Stimulated activated CD8-positive, alpha-beta memory T cell treated with anti-CD3 and anti-CD28 coated beads, Interleukin-15, amount 100 ng/mL, for 24 hours (primary cell): Measurements from ENCODE around the gene DLGAP4.

Experiments used
- DNase-seq: peaks from one replicate; pipeline ENCODE4 v3.0.0-alpha.2; 2020; ENCODE audit warnings: low read depth

The DLGAP4 gene

DNA sequence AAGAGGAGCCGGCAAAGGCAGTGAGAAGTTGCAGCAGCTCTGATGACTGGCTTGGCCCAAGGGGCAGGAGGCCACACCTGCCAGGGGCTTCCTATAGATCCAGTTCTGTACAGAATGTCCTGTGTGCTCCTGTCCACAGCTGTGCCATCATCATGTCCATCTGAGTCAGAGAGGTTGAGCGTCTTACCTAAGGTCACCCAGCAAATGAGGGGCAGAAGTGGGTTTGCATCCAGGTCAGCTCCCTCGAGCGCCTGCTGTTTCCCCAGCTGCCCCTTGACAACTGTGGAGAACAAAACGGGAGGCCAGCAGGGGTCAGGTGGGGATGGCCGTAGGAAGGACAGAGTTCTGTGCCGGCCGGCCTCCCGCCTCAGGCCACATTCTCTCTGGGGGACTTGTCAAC is 47.6 kb downstream of the DLGAP4 start:
- no peak for DNase-seq

DNA sequence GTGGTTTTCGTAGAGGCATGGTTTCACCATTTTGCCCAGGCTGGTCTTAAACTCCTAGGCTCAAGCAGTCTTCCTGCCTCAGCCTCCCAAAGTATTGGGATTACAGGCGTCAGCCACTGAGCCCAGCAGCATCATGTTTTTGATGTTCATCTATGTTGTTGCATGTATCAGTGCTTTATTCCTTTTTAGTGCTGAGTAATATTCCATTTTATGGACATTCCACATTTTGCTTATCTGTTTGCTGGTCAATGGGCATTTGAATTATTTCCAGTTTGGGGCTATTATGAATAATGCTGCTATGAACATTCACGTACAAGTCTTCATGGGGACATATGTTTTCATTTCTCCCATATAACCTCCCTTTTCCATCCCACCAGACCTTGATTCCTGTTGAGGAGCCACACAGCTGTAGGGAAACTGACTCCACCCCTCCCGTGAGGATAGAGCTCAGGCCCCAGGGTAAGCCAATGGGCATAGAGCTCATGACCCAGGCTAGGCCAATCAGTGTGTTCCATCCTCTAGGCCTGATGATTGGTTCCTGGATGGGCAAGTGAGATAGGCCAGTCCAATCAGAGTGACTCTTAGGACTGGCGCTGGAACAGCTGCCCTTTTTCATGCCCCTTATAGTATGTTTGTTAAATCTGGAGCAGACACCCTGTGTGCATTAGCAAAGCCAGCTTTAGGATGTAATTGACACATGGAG is 49.5 kb downstream of the DLGAP4 start:
- DNase-seq, result no peak

DNA sequence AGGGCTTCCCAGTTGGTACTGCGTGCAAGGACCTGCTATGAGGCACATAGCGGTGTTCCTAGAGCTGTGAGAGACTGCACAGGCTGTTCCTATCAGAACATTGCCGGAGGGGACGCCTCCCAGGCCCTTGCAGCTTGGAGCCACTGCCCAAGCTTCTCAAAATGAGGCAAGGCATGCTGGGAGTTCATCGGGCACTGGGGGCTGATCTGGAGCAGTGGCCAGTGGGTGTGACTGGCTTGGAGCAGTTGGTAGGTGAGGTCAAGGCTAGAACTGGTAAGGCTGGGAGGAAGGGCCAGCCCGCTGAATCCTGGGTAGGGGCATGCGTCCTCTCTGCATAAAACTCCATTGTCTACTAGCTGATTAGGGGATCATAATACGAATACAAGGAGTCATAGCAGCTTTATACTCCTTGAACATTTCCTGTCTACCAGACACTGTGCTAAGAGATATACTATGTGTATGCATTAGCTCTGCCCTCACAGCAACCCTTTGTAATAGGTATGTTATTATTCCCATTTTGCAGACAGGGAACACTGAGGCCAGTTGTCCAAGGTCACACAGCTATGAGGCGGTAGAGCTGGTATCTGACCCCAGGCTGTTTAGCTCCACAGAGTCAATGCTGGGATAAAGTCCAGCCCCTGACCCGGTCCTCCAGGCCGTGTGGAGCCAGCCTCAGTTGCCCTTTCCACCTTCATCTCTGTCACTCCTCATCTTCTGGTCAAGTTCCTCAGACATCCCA is 53.7 kb downstream of the DLGAP4 start:
- no peak for DNase-seq

DNA sequence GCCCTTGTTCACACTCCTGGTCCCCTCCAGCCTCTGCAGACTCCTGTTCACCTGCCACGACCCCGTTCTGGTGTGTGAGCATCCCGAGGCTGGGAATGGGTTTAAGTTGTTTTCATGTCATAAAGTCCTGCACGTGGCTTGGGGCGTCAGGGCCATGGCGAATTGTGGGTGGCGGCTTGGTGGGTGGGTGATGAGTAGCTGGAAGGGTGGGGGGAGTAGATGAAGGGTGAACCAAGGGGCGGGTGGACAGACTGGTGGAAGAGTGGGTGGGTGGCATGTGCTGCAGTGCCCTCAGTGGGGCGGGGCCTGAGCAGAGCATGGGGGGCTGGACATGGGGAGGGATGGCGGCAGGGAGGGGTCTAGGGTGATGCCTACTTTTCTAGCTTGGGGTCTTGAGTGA is 54.3 kb downstream of the DLGAP4 start:
- DNase-seq, result no peak

DNA sequence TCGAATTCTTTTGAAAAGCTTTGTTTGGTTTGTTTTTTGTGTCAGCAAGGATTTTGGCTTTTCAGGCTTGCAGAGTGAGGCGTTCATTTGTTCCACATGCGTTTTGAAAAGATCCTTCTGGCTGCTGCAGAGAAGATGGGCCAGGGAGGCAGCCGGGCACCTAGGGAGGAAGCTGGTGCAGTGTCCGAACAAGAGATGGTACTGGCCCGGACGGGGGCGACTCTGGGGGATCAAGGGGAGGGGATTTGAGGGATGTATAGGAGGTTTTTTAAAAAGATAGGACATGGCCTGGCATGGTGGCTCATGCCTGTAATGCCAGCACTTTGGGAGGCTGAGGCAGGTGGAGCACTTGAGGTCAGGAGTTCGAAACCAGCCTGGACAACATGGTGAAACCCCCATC is 55.3 kb downstream of the DLGAP4 start:
- DNase-seq, result no peak

DNA sequence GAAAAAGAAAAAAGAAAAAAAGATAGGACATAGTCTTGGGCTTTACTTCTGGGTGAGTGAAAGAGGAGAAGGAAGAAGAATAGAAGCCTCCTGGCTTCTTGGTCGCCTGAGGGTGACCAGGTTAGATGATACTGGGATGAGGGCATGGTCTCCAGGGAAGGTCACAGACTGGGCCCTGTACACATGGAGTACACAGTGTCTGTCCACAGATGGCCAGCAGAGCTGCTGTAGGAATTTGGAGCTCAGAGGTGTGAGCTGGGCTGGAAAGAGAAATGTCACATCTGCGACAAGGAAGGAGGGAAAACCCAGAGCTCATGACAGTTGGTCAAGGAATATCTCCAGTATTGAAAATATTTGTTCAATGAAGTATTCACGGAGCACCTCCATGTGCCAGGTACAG is 56.1 kb downstream of the DLGAP4 start:
- DNase-seq, result no peak

DNA sequence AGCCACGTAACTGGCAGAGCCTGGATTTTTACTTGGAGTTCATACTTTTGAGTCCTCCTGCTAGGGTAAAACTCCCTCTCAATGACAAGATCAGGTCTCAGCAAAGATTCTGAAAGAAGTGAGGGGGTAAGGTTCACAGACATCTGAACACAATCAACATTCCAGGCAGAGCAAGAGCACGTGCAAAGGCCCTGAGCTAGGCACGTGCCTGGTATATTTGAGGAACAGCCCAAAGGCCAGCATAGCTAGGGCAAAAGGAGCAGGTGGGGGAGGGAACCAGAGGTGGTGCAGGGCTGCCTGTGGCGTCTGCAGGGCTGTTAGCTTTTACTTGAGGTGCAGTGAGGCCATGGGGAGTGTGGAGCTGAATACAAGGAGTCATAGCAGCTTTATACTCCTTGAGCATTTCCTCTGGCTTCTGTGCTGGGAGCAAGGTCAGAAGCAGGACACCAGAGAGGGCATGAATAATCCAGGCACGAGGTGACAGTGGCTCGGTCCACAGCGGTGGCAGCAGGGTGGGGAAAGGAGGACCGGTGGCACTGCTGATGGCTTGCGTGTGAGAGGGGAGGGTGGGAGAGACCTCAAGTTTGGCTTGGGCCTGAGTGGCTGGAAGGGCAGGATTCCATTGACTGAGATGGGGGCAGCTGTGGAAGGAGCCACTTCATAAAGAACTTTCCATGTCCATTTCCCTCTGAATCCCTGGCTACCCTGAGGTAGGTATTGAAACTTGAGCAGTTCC is 57.0 kb downstream of the DLGAP4 start:
- DNase-seq, result no peak

DNA sequence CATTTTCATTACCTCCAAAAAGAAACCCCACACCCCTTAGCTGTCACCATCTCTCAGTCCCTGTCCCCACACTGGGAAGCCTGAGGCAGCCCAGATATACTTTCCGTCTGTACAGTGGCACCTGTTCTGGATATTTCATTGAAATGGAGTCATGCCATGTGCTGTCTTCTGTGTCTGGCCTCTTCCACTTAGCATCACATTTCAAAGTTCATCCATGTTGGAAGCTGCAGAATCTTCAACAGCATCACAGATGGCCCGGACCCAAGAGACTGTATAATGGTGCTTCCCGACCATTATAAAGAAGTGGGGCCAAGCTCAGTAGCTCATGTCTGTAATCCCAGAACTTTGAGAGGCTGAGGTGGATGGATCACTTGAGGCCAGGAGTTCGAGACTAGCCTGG is 58.4 kb downstream of the DLGAP4 start:
- DNase-seq, result no peak

DNA sequence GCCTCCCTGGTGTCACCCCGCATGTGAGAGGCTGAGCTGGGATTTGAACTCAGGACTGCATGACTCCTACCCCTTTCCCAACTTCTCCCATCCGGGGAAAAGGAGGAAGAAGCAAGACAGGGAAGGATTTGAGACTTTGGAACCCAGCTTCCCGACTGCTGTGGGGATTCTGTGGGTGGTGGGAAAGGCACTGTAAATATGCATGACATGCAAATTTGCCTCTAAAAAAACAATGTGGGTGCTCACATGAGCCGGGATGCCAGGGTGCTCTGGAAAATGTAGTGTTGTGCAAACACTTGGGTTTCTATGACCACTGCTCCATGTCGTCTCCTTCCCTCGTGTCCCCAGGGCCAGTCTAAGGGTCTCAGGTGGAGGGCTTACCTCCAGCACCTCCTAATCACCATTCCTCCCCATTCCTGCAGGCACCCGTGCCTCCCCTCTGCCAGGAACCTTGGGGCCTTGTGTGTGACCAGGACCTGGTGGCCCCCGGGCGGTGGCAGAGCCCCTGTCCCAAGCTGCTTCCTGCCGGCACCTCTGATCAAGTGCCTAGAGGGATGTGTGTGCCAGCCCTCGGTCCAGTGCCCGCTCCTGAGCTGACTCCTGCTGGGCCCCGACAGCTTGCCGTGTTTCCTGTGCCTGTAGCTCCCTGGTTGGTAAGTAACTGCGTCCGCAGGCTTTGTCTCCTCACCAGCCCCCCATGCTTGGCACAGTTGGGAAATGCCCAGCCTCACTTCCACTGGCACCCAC is 60.7 kb downstream of the DLGAP4 start:
- DNase-seq, result no peak

DNA sequence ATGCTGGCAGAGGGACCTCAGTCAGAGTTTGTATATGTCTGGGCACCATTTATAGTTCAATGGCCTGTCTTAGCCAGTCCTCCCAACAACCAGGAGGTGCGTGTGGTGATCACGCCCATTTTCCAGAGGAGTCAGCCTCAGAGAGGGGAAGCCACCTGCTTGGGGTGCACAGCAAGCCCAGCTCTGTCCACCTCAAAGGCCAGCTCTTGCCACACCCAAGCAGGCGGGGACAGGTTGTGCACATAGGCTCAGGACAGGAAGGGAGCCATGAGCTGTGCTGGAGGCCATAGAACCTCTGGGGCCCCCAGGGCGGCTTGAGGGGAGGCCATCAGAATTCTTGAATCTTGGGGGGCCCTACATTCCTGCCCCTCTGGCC is 61.2 kb downstream of the DLGAP4 start:
- DNase-seq, result no peak

DNA sequence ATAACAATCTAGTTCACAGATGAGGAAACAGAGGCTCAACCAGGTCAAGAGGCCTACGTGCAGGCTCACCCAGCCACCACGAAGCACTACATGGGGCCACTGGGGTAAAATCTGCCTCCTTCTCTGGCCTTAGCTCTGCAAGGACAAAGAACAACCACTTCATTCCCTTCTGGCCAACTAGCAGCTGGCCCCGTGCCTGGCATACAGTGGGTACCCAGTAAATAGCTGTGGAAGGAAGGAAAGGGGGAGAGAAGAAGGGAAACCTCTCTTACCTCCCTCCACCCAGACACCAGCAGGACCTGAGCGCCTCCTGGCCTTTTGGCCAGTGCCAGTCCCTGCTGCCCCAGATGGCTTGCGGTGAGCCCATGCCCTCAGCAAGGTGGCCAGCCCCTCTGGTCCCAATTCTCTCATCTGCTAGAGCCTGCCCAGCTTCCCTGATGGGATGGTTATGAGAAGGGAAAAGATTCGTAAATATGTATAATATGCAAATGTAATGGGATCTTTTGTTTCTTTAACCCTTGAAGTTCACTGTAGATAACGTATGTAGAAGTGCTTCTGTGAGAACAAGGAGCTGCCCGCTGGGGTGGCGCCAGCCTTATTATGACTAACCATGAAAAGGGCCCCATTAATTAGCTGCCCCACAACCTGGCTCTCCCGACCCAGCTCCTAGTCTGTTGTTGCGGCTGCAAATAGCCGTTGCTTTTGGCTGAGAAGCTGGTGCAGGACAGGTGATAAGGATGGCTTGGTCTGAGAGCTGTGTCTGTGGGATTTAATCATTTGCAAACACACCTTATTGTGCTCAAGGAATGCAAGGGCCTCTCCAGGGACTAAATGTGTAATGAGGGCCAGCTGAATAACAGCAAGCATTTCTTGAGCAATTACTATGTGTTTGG is 62.0 kb downstream of the DLGAP4 start:
- no peak for DNase-seq

DNA sequence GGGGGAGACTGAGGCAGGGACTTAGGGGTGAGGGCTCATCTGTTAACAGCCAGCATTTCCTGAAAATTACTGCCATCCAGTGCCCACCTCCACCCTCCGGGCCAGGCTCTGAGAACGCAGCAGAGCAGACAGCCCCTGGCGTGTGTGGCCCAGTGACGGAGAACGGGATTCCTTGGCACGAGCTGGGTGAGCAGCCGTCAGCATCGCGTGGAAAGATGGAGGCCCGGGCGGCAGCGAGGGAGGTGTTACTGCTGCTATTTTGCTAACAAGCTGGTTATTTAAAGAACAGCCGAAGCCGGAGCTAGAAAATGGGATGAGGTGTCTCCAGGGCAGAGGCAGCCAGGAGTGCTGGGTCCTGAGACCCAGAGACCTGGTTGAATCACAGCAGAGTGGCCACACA is 62.7 kb downstream of the DLGAP4 start:
- no peak for DNase-seq

DNA sequence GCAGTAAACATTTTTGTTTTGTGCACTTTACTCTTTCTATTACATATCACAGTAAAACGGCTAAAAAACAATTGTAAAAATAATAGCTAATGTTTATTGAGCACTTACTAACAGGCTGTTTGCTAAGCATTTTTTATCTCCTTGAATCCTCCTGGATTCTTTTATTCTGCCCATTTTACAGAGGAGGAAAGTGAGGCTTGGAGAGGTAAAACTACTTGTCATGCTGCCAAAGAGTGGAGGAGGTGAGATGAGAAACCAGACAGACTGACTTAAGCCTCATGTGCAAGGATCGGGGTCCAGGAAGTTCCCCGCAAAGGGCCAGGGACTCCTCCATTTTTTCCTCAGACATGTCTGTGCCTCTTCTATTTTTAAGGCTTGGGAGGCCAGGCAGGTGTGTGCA is 63.6 kb downstream of the DLGAP4 start:
- no peak for DNase-seq

DNA sequence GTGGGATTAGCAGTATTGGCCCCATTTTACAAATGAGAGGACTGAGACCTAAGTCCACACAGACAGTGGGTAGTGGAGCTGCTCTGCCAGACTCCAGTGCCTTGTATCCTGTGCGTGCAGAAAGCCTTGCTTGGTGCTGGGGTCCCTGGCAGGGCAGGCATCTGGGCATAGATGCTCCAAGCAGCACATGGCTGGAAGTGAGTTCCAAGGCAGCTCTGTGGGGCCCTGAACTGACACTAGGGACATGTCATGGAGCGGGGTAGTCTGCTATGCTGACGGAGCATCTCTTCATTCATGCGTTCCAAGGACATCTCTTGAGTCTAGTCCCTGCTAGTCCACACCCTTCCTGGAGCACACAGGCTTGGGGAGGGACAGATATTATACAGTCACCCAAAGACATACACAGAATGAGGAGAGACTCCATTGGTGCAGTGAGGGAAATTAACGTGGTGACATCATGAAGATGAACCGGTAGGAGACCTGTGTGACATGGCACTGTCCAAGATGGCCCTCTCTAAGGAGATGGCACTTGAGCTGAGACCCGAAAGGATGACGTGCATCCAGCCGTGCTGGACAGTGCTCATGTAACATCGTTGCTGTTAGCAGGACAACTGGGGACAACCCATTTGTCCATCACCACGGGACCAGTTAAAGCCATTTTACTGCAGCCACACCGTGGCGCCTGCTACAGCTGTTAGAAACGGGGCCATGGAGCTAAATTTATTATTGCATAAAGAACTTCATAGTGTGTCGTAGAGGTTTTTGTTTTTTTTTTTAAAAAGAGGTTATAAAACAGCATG is 65.1 kb downstream of the DLGAP4 start:
- no peak for DNase-seq

DNA sequence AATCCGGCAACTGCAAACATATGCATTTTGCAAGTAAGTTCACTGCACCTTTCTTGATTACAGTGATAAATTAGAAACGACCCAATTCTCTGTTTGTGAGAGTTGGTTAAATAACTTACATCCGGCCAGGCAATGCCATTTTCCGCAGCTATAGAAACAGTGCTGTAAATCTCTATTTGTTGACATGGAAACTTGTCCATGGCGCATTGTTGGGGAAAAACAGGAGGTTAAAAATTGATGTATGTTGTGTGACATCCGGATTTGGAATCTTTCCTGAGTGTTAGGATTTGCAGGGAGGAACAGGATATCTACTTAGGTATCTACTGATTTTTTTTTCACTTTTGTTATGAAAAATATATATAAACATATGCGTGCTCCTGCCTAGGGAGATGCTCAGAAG is 66.5 kb downstream of the DLGAP4 start:
- no peak for DNase-seq

DNA sequence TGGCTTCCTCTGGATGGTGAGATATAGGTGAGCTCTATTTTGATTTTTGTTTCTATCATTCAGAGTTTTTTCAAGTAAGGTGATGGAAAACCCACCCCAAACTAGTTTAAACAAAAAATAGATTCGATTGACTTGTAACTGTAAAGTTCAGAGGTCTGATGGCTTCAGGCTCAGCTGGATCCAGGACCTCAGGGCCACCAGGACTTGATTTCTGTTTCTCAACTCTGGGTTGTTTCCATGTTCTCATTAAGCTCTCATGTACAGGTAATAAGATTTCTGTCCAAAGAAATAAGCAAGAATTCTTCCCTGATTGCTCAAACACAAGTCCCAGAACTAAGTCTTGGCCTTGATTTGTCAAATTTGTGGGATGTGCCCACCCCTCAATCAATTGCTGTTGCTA is 67.0 kb downstream of the DLGAP4 start:
- no peak for DNase-seq

DNA sequence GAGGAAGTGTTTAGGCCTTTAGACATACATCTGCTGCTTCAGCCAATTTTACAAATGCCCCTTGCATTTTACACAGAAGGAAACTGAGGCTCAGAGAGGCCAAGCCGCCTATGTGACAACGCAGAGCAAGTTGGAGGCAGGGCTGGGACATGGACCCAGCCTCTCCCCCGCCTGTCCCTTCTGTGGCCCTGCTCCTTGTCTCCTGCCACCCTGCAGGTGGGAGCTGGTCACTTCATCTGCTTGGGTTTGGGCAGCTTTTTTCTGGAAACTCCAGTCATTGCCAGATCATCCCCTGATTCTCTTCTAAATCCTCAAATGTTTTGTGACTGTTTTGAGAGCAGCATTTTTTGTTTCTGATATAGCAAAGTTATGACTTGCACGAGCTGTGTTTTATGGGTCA is 68.9 kb downstream of the DLGAP4 start:
- no peak for DNase-seq

DNA sequence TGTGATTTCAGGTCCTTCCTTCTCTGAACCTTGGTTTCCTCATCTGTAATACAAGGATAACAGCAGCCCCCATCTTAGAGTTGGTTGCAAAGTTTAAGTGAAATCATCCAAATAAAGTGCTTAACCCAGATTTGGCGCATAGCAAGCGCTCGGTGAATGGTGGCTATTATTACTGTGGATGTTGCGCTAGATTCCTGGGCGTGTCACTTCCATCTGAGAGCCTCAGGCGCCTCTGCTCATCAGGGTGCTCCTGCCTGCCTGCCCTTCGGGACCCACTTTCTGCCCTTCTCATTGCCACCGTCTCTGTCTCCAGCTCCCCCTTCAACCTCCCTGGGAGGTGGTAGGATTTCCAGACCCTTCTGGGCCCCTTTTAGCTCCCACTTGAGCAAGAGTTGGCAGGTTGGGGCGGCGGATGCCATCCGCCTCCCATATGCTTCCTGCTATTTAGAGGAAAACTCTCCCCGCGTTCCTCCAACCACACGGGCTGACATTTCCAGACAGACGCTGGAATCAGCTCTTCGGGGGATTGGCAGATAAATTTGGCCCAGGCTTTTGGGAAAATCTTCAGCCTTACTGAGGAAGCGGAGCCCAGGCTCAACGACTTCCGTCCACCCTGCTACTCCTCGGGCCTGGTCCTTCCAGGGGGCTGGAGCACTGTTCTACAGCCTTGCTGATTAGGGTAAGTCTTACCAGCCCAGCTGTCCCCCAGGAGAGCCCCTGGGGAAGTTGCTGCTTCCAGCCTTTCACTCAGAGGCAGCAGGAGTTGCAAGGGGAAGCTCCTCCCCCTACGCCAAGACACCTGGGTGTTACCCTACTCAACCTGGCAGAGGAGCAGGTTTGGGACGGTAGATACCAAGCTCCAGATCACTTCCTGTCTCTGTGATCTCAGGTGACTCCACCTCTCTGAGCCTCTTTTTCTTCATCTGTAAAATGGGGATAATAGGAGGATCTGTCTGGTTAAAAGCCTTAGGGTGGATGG is 71.5 kb downstream of the DLGAP4 start:
- no peak for DNase-seq

DNA sequence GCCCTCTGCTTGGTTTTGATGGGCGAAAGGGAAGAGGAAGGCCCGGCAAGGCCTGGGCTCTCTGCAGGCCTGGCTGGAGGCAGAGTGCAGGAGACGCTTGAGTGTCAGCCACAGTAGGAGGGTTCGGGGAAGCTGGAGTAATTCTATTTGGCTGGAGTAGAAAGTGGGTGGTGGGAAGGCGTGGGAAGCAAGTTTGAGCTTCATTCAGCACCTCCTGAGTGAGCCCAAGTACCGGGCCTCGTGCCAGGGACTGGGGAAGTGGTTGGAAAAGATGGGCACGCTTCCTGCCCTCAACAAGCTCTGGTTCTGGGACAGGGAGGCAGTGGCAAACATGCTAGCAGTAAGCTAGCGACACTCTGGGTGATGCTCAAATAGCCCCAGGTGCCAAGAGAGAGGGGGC is 72.5 kb downstream of the DLGAP4 start:
- no peak for DNase-seq
